ENCODE results near the gene UBA5.
A peak's percentile ranks its signal among the peaks of the same experiment; 100 is the strongest.
"Not testable (repeated sequence)": the region's sequence is repeated elsewhere in the genome, so short reads cannot be mapped to it uniquely, and the experiment has no call there.

UBA5 gene

GRCh38 chr3:132660052-132660810 lies at the start of gene UBA5:
UBA5 (plus strand) TSS chr3:132660329; CDS start chr3:132660538, 209 bp downstream.
- peak; percentile 61 for DNase-seq (ENCODE audit: low read depth)

- DNase-seq (ENCODE audit: low read depth): not testable (repeated sequence)
Measured at GRCh38 chr3:132615301-132615700, 44.8 kb upstream of the UBA5 start.

- no peak for DNase-seq (ENCODE audit: low read depth)
Measured at GRCh38 chr3:132615881-132616280, 44.2 kb upstream of the UBA5 start.

- DNase-seq (ENCODE audit: low read depth): no peak
Measured at GRCh38 chr3:132616780-132617179, 43.3 kb upstream of the UBA5 start.

- DNase-seq (ENCODE audit: low read depth): no peak
Measured at GRCh38 chr3:132622148-132622547, 38.0 kb upstream of the UBA5 start.

- DNase-seq (ENCODE audit: low read depth): no peak
Measured at GRCh38 chr3:132622761-132623160, 37.4 kb upstream of the UBA5 start.

- DNase-seq (ENCODE audit: low read depth): no peak
Measured at GRCh38 chr3:132623646-132624045, 36.5 kb upstream of the UBA5 start.

- DNase-seq (ENCODE audit: low read depth): no peak
Measured at GRCh38 chr3:132624790-132625189, 35.3 kb upstream of the UBA5 start.

- DNase-seq (ENCODE audit: low read depth): no peak
Measured at GRCh38 chr3:132625613-132626012, 34.5 kb upstream of the UBA5 start.

GRCh38 chr3:132626955-132627354 lies 33.2 kb upstream of the UBA5 start:
- DNase-seq (ENCODE audit: low read depth): no peak

- DNase-seq (ENCODE audit: low read depth): no peak
Measured at GRCh38 chr3:132628157-132628556, 32.0 kb upstream of the UBA5 start.

- DNase-seq (ENCODE audit: low read depth): no peak
Measured at GRCh38 chr3:132629928-132630327, 30.2 kb upstream of the UBA5 start.

GRCh38 chr3:132630612-132631011 lies 29.5 kb upstream of the UBA5 start:
- DNase-seq (ENCODE audit: low read depth): no peak

GRCh38 chr3:132635052-132635451 lies 25.1 kb upstream of the UBA5 start:
- no peak for DNase-seq (ENCODE audit: low read depth)

GRCh38 chr3:132637590-132637989 lies 22.5 kb upstream of the UBA5 start:
- DNase-seq (ENCODE audit: low read depth): no peak

GRCh38 chr3:132638706-132639105 lies 21.4 kb upstream of the UBA5 start:
- DNase-seq (ENCODE audit: low read depth): no peak

- DNase-seq (ENCODE audit: low read depth): not testable (repeated sequence)
Measured at GRCh38 chr3:132641427-132641826, 18.7 kb upstream of the UBA5 start.

GRCh38 chr3:132641837-132642538 lies 18.1 kb upstream of the UBA5 start:
- DNase-seq (ENCODE audit: low read depth): no peak

- DNase-seq (ENCODE audit: low read depth): no peak
Measured at GRCh38 chr3:132642539-132642847, 17.6 kb upstream of the UBA5 start.

- no peak for DNase-seq (ENCODE audit: low read depth)
Measured at GRCh38 chr3:132643366-132643765, 16.8 kb upstream of the UBA5 start.

GRCh38 chr3:132645058-132645457 lies 15.1 kb upstream of the UBA5 start:
- no peak for DNase-seq (ENCODE audit: low read depth)

- no peak for DNase-seq (ENCODE audit: low read depth)
Measured at GRCh38 chr3:132650153-132650552, 10.0 kb upstream of the UBA5 start.

- no peak for DNase-seq (ENCODE audit: low read depth)
Measured at GRCh38 chr3:132652640-132653270, 7.4 kb upstream of the UBA5 start.

Data from activated T-helper 9 cell treated with anti-CD3 and anti-CD28 coated beads, Interleukin-2, amount 50 U/mL, for 16 hours (primary cell).